Activated CD4-positive, alpha-beta T cell treated with anti-CD3 and anti-CD28 coated beads for 36 hours (primary cell): ENCODE results near the gene AKAP8L. TPM values are rescaled to one million over a fixed set of nuclear protein-coding genes. Genes with fewer than 3 reads are reported as not detected.
"Not testable (repeated sequence)": the region's sequence is repeated elsewhere in the genome, so short reads cannot be mapped to it uniquely, and the experiment has no call there.

Experiments used
- ATAC-seq: fragments of 200-7000 bp; cut with Tn5 transposase; one replicate; pipeline ENCODE4 v1.10.0; 2021; ENCODE audit warnings: mild to moderate bottlenecking, moderate library complexity
- CTCF ChIA-PET: fragments of 350-600 bp; sonication (Branson Sonifier 250); formaldehyde crosslinking; loops from one replicate; lab custom pipeline; 2021; ENCODE audit warnings: antibody characterized with exemption; lab: Charles Lee
- POLR2A ChIA-PET: fragments of 350-600 bp; sonication (Branson Sonifier 250); formaldehyde crosslinking; loops from one replicate; lab custom pipeline; 2021; ENCODE audit warnings: antibody characterized with exemption, inconsistent platforms; lab: Charles Lee
- DNase-seq: peaks from one replicate; pipeline ENCODE4 v3.0.0-alpha.2; 2020
- H3K27ac Mint-ChIP-seq: one replicate; pipeline ENCODE4 v1.8.0; 2021; ENCODE audit warnings: mixed read lengths
- H3K27me3 Mint-ChIP-seq: one replicate; pipeline ENCODE4 v1.8.0; 2021; ENCODE audit warnings: mixed read lengths
- H3K36me3 Mint-ChIP-seq: one replicate; pipeline ENCODE4 v1.8.0; 2021; ENCODE audit warnings: low read depth, mixed read lengths
- H3K4me1 Mint-ChIP-seq: one replicate; pipeline ENCODE4 v1.8.0; 2021; ENCODE audit warnings: mixed read lengths
- H3K4me3 Mint-ChIP-seq: one replicate; pipeline ENCODE4 v1.8.0; 2021; ENCODE audit warnings: mild to moderate bottlenecking, moderate library complexity, mixed read lengths
- H3K9me3 Mint-ChIP-seq: one replicate; pipeline ENCODE4 v1.8.0; 2021; ENCODE audit warnings: low read depth, mixed read lengths
- intact Hi-C, 2 experiments: fragments of 100-400 bp; cut with DNase I in 1 of 2; cut with micrococcal nuclease in 1 of 2; formaldehyde crosslinking; loops; one replicate each; pipeline versions ENCODE4 v1.14.2 to v1.15.1; 2022 to 2024; cut with DNase I, micrococcal nuclease
- total RNA-seq, 2 experiments: library from RNA; stranded (reverse); gene quantifications; one replicate each; pipeline ENCODE4 v1.2.3, GENCODE V29; 2021

AKAP8L gene
- total RNA-seq, 2 experiments from 2014 or later, result 76.2 to 89.9 TPM

DNA sequence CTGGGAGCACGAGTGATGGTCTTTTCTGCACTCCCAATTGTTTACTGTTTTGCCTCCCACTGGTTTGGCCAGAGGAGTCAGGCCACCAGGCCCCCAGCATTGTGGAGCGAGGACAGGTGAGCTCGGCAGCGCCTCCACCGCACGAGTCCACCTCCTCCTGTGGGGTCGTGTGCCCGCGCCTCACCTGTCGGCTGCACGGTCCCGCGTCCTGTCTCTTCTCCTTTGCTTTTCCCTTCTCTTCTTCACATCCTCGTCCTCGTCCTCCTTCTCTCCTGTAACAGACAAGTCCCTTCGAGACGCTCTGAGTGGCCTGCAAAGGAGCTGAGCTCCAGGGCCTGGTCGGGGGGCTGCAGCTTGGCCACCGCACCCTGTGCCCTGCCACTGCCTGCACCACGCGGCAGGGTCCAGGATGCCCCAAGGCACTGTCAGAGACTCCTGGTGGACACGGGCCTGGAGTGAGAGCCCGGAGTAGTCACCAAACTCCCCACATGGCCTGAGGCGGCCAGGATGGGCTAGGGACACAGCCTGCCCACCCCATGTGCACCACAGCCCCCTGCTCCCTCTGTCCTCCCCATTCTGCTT lies 50.6 kb downstream of the AKAP8L start:
- Mint-ChIP-seq H3K36me3 (peaks cover 59% of the 10 kb centered on the region), H3K27me3 (no peaks in the 10 kb centered on the region), H3K9me3 (no peaks in the 10 kb centered on the region), H3K27ac (no peak overlapping the region), H3K4me1 (peaks cover 8% of the 10 kb centered on the region), H3K4me3 (no peak overlapping the region)
- ChIA-PET CTCF (interaction anchor here (0.7 to 1.5 kb wide), 3 partner anchors 10 to 855 kb away, joined by 3 to 4 read pairs (median 4); no protein-coding TSS in a partner anchor), POLR2A (no interaction called here)
- ATAC-seq (no peak), DNase-seq (no peak)
- intact Hi-C loops, result no loop called here

DNA sequence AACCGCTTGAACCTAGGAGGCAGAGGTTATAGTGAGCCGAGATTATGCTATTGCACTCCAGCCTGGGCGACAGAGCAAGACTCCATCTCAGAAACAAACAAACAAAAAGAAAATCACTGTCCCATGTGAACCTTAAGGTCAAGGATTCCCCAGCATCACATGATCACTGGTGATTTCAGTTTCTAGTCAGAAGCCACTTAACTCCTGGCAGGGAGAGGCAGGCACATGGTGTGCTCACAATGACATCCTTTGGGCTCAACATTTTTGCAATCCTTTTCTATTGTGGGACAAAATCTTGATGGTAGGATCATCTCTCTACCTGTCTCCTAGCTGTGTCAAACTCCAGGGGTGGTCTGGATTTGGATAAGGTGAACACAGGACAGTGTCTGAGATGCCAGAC lies 51.3 kb downstream of the AKAP8L start:
- intact Hi-C loops, result no loop called here
- H3K36me3 Mint-ChIP-seq, result peaks cover 56% of the 10 kb centered on the region
- ATAC-seq (no peak), DNase-seq (no peak)
- no peak overlapping the region for H3K27ac Mint-ChIP-seq
- ChIA-PET POLR2A (no interaction called here), CTCF (interaction anchor here (1.5 kb wide), 1 partner anchor 11 kb away, joined by 4 read pairs; no protein-coding TSS in a partner anchor)
- peaks cover 4% of the 10 kb centered on the region for H3K4me1 Mint-ChIP-seq
- H3K4me3 Mint-ChIP-seq, result no peak overlapping the region
- H3K27me3 Mint-ChIP-seq, result no peaks in the 10 kb centered on the region
- no peaks in the 10 kb centered on the region for H3K9me3 Mint-ChIP-seq

DNA sequence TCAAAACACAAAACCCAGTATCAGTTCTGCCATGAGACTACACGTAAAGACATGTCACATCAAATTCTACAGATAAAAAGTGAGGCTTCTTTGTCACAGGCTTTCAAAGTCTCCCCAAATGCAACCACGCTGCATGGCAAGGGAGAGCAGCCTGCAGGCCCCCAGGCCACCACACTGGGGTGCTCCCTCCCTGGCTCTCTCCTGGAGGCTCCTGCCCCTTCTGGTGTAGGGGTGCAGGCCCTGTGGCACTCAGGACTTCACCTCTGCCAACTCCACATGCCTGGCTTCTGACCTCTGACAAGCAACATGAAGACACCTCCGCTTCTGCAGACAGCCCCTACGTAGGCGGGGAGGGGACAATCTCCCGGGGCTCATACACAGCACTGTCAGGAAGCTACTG lies 53.5 kb downstream of the AKAP8L start:
- ChIA-PET POLR2A (no interaction called here), CTCF (no interaction called here)
- ATAC-seq, result peak; percentile 47
- no peak for DNase-seq
- Mint-ChIP-seq H3K9me3 (no peaks in the 10 kb centered on the region), H3K36me3 (peaks cover 55% of the 10 kb centered on the region), H3K27me3 (no peaks in the 10 kb centered on the region), H3K4me3 (no peak overlapping the region), H3K4me1 (no peaks in the 10 kb centered on the region), H3K27ac (no peak overlapping the region)
- intact Hi-C loops, result no loop called here

DNA sequence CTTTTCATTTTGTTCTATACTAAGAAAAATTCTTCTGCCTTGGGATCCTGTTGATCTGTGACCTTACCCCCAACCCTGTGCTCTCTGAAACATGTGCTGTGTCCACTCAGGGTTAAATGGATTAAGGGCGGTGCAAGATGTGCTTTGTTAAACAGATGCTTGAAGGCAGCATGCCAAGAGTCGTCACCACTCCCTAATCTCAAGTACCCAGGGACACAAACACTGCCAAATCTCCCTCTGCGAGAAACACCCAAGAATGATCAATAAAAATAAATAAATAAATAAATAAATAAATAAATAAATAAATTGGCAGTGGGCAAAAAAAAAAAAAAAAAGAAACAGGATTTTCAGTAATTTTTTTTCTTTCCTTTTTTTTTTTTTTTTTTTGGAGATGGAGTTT lies 55.0 kb downstream of the AKAP8L start:
- peaks cover 59% of the 10 kb centered on the region for H3K36me3 Mint-ChIP-seq
- peak overlapping the region; percentile 47 for H3K27ac Mint-ChIP-seq
- intact Hi-C loops, result not testable (repeated sequence)

DNA sequence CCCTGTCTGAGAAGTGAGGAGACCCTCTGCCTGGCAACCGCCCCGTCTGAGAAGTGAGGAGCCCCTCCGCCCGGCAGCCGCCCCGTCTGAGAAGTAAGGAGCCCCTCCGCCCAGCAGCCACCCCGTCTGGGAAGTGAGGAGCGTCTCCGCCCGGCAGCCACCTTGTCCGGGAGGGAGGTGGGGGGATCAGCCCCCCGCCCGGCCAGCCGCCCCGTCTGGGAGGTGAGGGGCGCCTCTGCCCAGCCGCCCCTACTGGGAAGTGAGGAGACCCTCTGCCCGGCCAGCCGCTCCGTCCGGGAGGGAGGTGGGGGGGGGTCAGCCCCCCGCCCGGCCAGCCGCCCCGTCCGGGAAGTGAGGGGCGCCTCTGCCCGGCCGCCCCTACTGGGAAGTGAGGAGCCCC lies 55.7 kb downstream of the AKAP8L start:
- H3K27me3 Mint-ChIP-seq, H3K4me1 Mint-ChIP-seq, H3K4me3 Mint-ChIP-seq, CTCF ChIA-PET, H3K9me3 Mint-ChIP-seq, H3K27ac Mint-ChIP-seq, DNase-seq, intact Hi-C loops, ATAC-seq, POLR2A ChIA-PET: not testable (repeated sequence)
- peaks cover 59% of the 10 kb centered on the region for H3K36me3 Mint-ChIP-seq

More for the DNA sequence above, 55.0 kb downstream of the AKAP8L start:
- DNase-seq, H3K4me1 Mint-ChIP-seq, POLR2A ChIA-PET, H3K4me3 Mint-ChIP-seq, H3K27me3 Mint-ChIP-seq, ATAC-seq, H3K9me3 Mint-ChIP-seq: not testable (repeated sequence)
- CTCF ChIA-PET, result interaction anchor here (0.6 kb wide), 1 partner anchor 187 kb away, joined by 4 read pairs; no protein-coding TSS in a partner anchor

DNA sequence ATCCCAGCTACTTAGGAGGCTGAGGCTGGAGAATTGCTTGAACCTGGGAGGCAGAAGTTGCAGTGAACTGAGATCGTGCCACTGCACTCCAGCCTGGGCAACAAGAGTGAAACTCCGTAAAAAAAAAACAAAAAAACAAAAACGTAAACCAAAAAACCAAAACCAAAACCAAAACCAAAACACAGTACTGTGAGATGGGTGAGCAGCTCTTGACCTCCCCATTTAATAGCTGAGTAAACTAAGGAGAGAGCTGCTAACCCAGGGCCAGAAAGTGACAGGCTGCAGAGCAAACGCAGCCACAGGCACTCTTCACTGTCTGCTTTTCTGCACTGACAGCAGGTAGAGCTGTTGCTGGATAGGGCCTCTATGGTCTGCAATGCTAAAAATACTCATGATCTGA lies 58.8 kb downstream of the AKAP8L start:
- H3K9me3 Mint-ChIP-seq, H3K27ac Mint-ChIP-seq, DNase-seq, H3K27me3 Mint-ChIP-seq, H3K4me3 Mint-ChIP-seq, H3K4me1 Mint-ChIP-seq, intact Hi-C loops: not testable (repeated sequence)
- peak; percentile 53 for ATAC-seq
- POLR2A ChIA-PET, result interaction anchor here (0.6 kb wide), 1 partner anchor 710 kb away, joined by 3 read pairs; no protein-coding TSS in a partner anchor
- CTCF ChIA-PET, result interaction anchor here (0.6 to 0.8 kb wide), 3 partner anchors 29 to 1107 kb away, joined by 3 to 6 read pairs (median 3); no protein-coding TSS in a partner anchor
- peaks cover 56% of the 10 kb centered on the region for H3K36me3 Mint-ChIP-seq

DNA sequence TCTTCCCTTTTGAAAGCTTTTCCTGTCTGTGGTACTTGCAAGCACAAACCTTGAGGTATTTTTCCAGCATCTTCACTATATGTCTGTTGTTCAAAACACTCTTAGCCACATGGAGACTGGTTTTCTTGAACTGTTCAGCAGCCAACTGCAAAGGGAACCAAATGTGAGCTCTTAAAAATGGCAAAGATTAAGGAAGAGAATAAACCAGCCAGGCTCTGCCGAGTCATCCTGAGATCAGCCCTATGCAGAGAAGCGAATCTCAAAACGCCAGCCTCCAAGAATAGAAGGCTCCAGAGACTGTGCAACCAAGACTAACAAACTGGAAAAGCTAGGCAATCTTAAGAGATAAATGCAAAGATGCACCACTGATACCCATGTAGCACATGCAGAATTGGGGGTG lies 59.9 kb downstream of the AKAP8L start:
- POLR2A ChIA-PET, result interaction anchor here (0.6 to 1.2 kb wide), 3 partner anchors 19 to 493 kb away, joined by 3 to 4 read pairs (median 3); no protein-coding TSS in a partner anchor
- intact Hi-C loops, result no loop called here
- no peaks in the 10 kb centered on the region for H3K27me3 Mint-ChIP-seq
- peak overlapping the region; percentile 63 for H3K27ac Mint-ChIP-seq
- no peak overlapping the region for H3K4me3 Mint-ChIP-seq
- no peaks in the 10 kb centered on the region for H3K9me3 Mint-ChIP-seq
- ATAC-seq (no peak), DNase-seq (no peak)
- H3K4me1 Mint-ChIP-seq, result no peaks in the 10 kb centered on the region
- CTCF ChIA-PET, result interaction anchor here (0.6 kb wide), 1 partner anchor 108 kb away, joined by 3 read pairs; no protein-coding TSS in a partner anchor
- H3K36me3 Mint-ChIP-seq, result peaks cover 62% of the 10 kb centered on the region

DNA sequence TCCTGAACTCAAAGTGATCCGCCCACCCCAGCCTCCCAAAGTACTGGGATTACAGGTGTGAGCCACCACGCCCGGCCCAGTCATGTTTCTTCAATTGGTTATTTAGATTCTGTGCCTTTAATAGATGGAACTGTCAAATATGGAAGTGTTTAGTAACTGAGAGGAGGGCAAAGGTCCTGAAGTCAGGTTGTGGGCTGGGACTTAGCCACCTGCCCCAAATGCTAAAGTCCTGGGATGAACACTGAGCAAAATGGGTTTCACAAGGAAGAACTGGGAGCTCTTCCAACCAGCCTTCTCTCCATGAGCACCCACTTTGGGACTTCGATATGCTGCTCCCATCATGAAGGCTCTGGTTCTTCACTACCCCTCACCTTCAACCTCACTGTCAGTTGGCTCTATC lies 60.9 kb downstream of the AKAP8L start:
- DNase-seq (no peak), ATAC-seq (no peak)
- ChIA-PET CTCF (interaction anchor here (0.6 to 0.9 kb wide), 2 partner anchors 153 to 203 kb away, joined by 3 read pairs; no protein-coding TSS in a partner anchor), POLR2A (interaction anchor here (0.6 kb wide), 2 partner anchors 10 to 24 kb away, joined by 3 read pairs; no protein-coding TSS in a partner anchor)
- intact Hi-C loops, result no loop called here
- H3K4me3 Mint-ChIP-seq, result no peak overlapping the region
- no peaks in the 10 kb centered on the region for H3K27me3 Mint-ChIP-seq
- H3K27ac Mint-ChIP-seq, result peak overlapping the region; percentile 3
- peaks cover 61% of the 10 kb centered on the region for H3K36me3 Mint-ChIP-seq
- H3K4me1 Mint-ChIP-seq, result no peaks in the 10 kb centered on the region
- no peaks in the 10 kb centered on the region for H3K9me3 Mint-ChIP-seq

DNA sequence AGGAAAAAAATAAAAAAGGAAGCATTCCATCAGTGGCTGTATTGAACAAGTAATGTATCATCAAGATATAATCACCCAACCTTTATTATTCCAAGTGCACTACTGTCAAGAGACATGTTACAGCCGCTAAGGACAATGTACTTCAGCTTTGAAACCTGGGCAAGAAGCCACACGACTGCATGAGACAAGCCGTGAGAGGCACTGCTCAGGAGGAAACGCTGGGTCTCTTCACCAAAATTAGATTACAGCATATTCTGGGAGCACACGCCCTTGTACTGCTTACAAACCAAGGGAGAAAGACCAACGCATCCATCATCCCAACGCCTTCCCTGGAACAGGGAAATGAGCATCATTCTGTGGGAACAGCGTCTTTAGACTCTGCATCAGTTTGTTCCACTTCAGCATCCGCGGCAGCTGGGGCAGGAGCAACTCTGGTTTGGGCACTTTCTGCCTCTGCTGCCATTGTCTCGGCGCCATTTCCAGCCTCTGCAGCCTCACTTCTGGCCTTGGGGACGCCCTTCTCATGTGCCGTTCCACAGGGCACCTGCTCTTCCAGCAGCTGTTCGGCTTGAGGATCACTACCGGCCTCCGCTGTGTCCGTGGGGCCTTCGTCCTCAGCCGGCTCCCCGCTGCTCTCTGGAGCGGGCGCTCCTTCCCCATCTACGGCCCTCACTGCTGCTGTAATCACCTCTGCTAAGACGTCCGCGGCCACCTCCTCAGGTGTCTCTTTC lies 64.1 kb downstream of the AKAP8L start:
- H3K27me3 Mint-ChIP-seq, result no peaks in the 10 kb centered on the region
- ChIA-PET CTCF (no interaction called here), POLR2A (interaction anchor here (0.6 kb wide), 1 partner anchor 21 kb away, joined by 4 read pairs; no protein-coding TSS in a partner anchor)
- H3K9me3 Mint-ChIP-seq, result no peaks in the 10 kb centered on the region
- ATAC-seq, result no peak
- no peak for DNase-seq
- H3K4me3 Mint-ChIP-seq, result no peak overlapping the region
- no peak overlapping the region for H3K27ac Mint-ChIP-seq
- intact Hi-C loops, result no loop called here
- peaks cover 44% of the 10 kb centered on the region for H3K36me3 Mint-ChIP-seq
- H3K4me1 Mint-ChIP-seq, result no peaks in the 10 kb centered on the region

DNA sequence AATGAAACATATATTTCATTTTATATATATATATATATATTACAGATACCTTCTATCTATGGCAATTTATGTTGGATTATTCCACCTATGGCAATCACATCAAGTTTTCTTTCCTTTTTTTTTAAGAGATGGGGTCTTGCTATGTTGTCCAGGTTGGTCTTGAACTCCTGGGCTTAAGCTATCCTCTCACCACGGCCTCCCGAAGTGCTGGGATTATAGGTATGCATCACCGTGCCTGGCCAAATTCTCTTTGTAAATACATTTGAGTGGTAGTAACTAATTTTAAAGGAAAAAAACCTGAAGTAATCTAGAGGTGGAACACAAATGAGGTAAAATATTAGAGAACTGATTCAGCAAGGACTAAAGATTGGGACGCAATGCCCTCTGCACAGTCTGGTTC lies 64.9 kb downstream of the AKAP8L start:
- peaks cover 38% of the 10 kb centered on the region for H3K36me3 Mint-ChIP-seq
- no peaks in the 10 kb centered on the region for H3K27me3 Mint-ChIP-seq
- DNase-seq (no peak), ATAC-seq (no peak)
- intact Hi-C loops, result no loop called here
- no peaks in the 10 kb centered on the region for H3K9me3 Mint-ChIP-seq
- no peaks in the 10 kb centered on the region for H3K4me1 Mint-ChIP-seq
- ChIA-PET CTCF (interaction anchor here (0.5 kb wide), 1 partner anchor 113 kb away, joined by 4 read pairs; no protein-coding TSS in a partner anchor), POLR2A (interaction anchor here (0.6 kb wide), 1 partner anchor 20 kb away, joined by 4 read pairs; no protein-coding TSS in a partner anchor)
- peak overlapping the region; percentile 17 for H3K27ac Mint-ChIP-seq
- H3K4me3 Mint-ChIP-seq, result no peak overlapping the region

DNA sequence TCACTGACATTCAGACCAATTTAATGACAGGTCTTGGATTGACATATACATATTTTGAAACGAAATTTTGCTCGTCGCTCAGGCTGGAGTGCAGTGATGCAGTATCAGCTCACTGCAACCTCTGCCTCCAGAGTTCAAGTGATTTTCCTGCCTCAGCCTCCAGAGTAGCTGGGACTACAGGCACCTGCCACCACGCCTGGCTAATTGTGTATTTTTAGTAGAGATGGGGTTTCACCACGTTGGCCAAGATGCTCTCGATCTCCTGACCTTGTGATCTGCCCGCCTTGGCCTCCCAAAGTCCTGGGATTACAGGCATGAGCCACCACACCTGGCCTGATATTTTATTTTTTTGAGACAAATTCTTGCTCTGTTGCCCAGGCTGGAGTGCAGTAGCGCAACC lies 66.3 kb downstream of the AKAP8L start:
- intact Hi-C loops, H3K27me3 Mint-ChIP-seq, H3K4me3 Mint-ChIP-seq, H3K27ac Mint-ChIP-seq, DNase-seq, H3K4me1 Mint-ChIP-seq, H3K9me3 Mint-ChIP-seq, ATAC-seq: not testable (repeated sequence)
- ChIA-PET CTCF (interaction anchor here (0.6 to 1.1 kb wide), 2 partner anchors 26 to 250 kb away, joined by 3 to 6 read pairs; no protein-coding TSS in a partner anchor), POLR2A (interaction anchor here (1.6 kb wide), 1 partner anchor 19 kb away, joined by 8 read pairs; no protein-coding TSS in a partner anchor)
- H3K36me3 Mint-ChIP-seq, result peaks cover 26% of the 10 kb centered on the region
